ENCODE data around the gene OR4F29.
"Not testable (repeated sequence)": the region's sequence is repeated elsewhere in the genome, so short reads cannot be mapped to it uniquely, and the experiment has no call there.

OR4F29 gene

GRCh38 chr1:451578-451977 lies at the start of gene OR4F29:
OR4F29 (minus strand) TSS chr1:451678; CDS start chr1:451678, 0 bp downstream.
- not testable (repeated sequence) for DNase-seq
